ENCODE measurements around the gene C11orf68.
"Not testable (repeated sequence)": the region's sequence is repeated elsewhere in the genome, so short reads cannot be mapped to it uniquely, and the experiment has no call there.

Gene C11orf68

DNA sequence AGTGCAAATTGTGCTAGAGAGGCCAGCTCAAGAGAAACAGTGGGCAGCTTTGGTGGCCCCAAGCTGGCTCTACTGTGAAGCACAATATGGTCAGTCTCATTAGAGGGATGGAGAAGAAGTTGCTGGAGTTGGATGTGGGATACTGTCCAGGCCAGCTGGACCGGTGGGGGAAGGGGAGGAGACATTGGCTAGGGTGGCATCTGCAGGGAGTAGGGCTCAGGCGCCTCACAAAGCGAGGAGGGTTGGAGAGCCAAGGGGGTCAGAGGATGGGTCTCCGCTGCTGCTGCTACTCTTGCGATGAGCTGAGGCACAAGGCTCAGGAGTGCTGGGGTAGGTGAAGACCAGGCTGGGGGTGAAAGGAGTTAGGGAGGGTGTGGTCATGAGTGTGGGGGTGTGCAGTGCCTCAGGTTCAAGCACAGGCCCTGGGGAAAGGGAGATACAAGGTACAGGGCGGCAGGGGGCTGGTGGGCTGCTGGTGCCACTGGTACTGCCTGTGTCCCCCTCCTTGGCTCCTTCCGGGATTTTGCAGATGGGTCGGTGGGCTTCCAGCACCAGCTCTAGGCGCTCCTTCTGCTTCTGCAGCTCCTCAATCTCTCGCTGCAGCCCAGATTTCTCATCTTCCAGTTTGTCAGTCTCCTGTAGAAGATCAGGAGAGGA lies 26.1 kb downstream of the C11orf68 start:
- H3K4me1 ChIP-seq (ENCODE audit: control insufficient read depth, low read depth, low read length), result peaks cover 16% of the 10 kb centered on the region
- H3K4me3 ChIP-seq (ENCODE audit: low read length), result peak overlapping the region; percentile 85
- no peaks in the 10 kb centered on the region for H3K9me3 ChIP-seq (ENCODE audit: control insufficient read depth, low read depth, low read length)
- H3K27ac ChIP-seq (ENCODE audit: low read length), result no peak overlapping the region
- no peak overlapping the region for H3K9ac ChIP-seq (ENCODE audit: low read length)
- no peaks in the 10 kb centered on the region for H3K36me3 ChIP-seq (ENCODE audit: control insufficient read depth, low read depth, low read length)
- H3K27me3 ChIP-seq (ENCODE audit: control insufficient read depth, insufficient read depth, low read length), result peaks cover 38% of the 10 kb centered on the region

DNA sequence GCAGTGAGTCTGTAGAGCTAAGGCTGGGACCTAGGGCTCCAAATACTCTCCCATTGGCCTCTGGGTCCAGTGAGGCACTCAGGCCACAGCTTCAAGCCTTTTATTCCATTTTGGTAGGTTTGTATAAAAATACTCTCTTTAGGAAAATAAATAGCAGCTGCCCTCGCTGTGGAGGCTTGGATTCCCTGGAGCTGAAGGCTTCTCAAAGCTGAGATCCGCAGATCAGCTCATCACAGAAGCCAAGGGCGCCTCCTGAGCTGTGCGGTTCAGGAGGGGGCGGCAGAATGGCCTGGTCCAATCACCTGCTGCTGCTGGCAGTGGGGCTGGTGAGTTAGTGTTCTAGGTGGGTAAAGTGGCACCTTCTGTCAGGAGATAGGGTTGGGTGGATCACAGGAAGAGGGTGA lies 26.7 kb downstream of the C11orf68 start:
- H3K27ac ChIP-seq (ENCODE audit: low read length); H3K36me3 ChIP-seq (ENCODE audit: control insufficient read depth, low read depth, low read length); H3K9me3 ChIP-seq (ENCODE audit: control insufficient read depth, low read depth, low read length): not testable (repeated sequence)
- peak overlapping the region; percentile 85 for H3K4me3 ChIP-seq (ENCODE audit: low read length)
- H3K9ac ChIP-seq (ENCODE audit: low read length), result peak overlapping the region; percentile 73
- H3K4me1 ChIP-seq (ENCODE audit: control insufficient read depth, low read depth, low read length), result peaks cover 16% of the 10 kb centered on the region
- H3K27me3 ChIP-seq (ENCODE audit: control insufficient read depth, insufficient read depth, low read length), result peaks cover 32% of the 10 kb centered on the region

DNA sequence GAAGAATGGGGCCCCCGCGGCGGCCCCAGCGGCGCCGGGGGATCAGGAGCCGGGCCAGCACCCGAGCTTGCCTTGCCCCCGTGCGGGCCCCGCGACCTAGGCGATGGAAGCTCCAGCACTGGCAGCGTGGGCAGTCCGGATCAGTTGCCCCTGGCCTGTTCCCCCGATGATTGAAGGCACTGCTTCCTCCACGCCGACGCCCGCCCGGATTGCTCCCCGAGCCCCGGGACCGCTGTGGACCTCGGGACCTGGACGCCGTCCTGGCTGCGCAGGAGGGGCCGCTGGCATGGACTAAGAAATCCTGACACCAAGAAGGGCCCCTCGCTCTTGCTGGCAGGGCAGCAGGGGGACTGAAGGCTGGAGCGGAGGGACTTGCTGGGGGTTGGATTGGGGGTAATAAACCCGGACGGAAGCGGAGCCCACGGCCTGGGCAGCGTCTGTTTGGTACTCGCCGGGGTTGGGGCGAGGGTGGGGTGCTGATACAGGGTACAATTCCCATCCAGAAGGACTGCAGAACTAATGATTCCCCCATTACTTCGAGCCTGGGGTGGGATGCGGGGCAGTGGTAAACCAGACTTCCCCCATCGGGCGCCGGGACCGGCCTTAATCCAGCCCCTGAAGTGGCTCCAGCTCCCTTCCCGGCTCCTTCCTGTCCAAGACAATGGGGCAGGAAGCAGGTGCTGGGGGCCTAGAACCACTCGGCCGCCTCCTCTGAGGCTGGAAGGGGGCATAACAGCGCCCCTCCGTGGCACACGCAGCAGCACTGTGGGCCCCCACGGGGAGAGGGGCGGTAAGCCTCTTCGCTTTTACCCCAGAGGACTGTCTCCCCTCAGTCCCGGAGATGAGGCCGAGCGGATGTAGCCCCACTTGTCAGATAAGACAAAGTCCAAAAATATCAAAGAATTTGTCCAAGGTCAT lies 27.4 kb downstream of the C11orf68 start:
- peaks cover 16% of the 10 kb centered on the region for H3K4me1 ChIP-seq (ENCODE audit: control insufficient read depth, low read depth, low read length)
- H3K27ac ChIP-seq (ENCODE audit: low read length), result no peak overlapping the region
- H3K27me3 ChIP-seq (ENCODE audit: control insufficient read depth, insufficient read depth, low read length), result peaks cover 26% of the 10 kb centered on the region
- H3K9ac ChIP-seq (ENCODE audit: low read length), result peak overlapping the region; percentile 73
- H3K9me3 ChIP-seq (ENCODE audit: control insufficient read depth, low read depth, low read length), result no peaks in the 10 kb centered on the region
- H3K4me3 ChIP-seq (ENCODE audit: low read length), result peak overlapping the region; percentile 85
- peaks cover 5% of the 10 kb centered on the region for H3K36me3 ChIP-seq (ENCODE audit: control insufficient read depth, low read depth, low read length)

DNA sequence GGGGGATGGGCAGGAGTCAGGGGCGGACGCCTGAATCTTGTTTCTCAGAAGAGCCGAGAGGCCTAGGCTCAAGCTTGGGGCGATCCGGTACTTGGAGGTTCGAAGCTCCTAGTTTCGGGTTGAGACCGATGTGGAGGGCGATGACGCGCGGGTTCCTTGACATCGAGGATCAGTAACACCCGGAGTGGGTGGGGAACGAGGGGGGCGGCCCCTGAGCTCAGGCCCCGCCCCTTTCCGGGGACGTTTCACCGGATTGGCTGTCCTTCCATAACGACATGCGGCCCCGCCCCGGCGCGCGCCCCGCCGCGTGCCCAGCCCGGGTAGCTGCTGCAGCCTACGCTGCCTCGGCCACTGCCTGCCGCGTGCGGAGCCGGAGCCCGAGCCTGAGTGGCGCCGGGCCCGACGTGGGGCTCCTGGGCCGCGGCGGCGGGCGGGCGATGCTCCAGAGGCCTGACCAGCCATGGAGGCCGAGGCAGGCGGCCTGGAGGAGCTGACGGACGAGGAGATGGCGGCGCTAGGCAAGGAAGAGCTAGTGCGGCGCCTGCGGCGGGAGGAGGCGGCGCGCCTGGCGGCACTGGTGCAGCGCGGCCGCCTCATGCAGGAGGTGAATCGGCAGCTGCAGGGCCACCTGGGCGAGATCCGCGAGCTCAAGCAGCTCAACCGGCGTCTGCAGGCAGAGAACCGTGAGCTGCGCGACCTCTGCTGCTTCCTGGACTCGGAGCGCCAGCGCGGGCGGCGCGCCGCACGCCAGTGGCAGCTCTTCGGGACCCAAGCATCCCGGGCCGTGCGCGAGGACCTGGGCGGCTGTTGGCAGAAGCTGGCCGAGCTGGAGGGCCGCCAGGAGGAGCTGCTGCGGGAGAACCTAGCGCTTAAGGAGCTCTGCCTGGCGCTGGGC lies 28.3 kb downstream of the C11orf68 start, which contains the start of gene CCDC85B:
Gene CCDC85B (plus strand): TSS at position 350 of the 895 bp plus-strand sequence. CDS start 111 bp downstream, at position 461.
- Histone ChIP-seq H3K36me3 (ENCODE audit: control insufficient read depth, low read depth, low read length) (peaks cover 10% of the 10 kb centered on the region), H3K4me3 (ENCODE audit: low read length) (peak within 1 kb of the TSS; percentile 93), H3K4me1 (ENCODE audit: control insufficient read depth, low read depth, low read length) (peaks cover 16% of the 10 kb centered on the region), H3K9ac (ENCODE audit: low read length) (peak within 1 kb of the TSS; percentile 73), H3K27ac (ENCODE audit: low read length) (no peak within 1 kb of the TSS), H3K27me3 (ENCODE audit: control insufficient read depth, insufficient read depth, low read length) (peaks cover 23% of the 10 kb centered on the region), H3K9me3 (ENCODE audit: control insufficient read depth, low read depth, low read length) (no peaks in the 10 kb centered on the region)

DNA sequence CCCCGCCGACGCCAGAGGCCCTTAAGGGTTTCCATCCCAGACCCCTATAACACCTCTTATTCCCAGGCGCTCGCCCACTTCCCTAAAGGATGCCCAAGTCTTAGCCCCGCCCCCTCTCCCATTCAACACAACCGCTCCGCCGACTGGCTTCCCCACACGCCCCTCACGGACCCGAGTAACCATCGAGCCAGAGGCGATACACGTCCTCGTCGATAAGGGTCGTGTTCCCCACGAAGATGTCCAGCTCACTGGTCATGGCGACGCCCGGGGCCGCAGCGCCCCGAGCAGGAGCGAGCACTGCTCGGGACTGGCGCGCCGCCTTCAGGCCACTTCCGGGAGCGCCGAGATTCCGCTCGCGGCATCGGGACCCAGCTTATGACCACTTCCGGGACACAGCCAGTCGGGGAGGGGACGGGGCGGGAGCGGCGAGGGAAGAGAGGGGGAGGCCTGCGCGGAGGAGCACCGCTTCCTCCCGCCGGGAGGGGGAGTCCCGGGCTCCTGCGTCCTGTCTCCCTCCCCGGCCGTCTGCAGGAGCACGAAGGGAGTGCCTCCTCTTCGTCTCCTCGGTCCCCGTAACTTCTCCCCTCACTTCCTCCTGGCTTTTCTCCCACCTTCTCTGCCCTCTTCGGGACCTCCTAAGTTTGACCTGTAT lies 30.6 kb downstream of the C11orf68 start, which contains the start of gene FIBP:
Gene FIBP (minus strand): TSS at position 309 of the 652 bp plus-strand sequence. CDS start 53 bp downstream, at position 256.
- H3K36me3 ChIP-seq (ENCODE audit: control insufficient read depth, low read depth, low read length), result peaks cover 28% of the 10 kb centered on the region
- peaks cover 16% of the 10 kb centered on the region for H3K4me1 ChIP-seq (ENCODE audit: control insufficient read depth, low read depth, low read length)
- peak within 1 kb of the TSS; percentile 93 for H3K4me3 ChIP-seq (ENCODE audit: low read length)

DNA sequence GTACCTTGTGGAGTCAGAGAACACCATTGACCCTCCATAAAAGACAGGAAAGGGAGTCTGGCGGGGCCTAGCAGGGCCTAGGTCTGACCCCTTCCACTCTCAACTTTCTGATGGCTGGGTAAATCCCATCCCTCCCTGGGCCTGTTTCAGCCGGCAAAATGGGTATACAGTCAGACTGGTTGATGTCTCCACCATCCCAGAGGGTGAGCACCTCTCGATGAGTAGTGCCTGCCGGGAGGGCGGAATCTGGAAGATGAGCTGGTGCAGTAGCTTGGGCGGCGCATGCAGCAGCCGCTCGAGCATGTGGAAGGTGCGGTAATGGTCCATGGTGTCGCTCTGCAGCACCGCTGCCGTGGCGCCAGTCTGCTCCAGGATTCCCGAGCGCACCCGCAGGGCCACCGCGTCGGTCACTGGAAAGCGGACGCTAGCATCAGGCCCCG lies 31.1 kb downstream of the C11orf68 start:
- Histone ChIP-seq H3K4me1 (ENCODE audit: control insufficient read depth, low read depth, low read length) (peaks cover 16% of the 10 kb centered on the region), H3K9ac (ENCODE audit: low read length) (peak overlapping the region; percentile 55), H3K9me3 (ENCODE audit: control insufficient read depth, low read depth, low read length) (no peaks in the 10 kb centered on the region), H3K4me3 (ENCODE audit: low read length) (peak overlapping the region; percentile 93), H3K36me3 (ENCODE audit: control insufficient read depth, low read depth, low read length) (peaks cover 32% of the 10 kb centered on the region), H3K27me3 (ENCODE audit: control insufficient read depth, insufficient read depth, low read length) (peaks cover 23% of the 10 kb centered on the region), H3K27ac (ENCODE audit: low read length) (no peak overlapping the region)

More for the DNA sequence above, 30.6 kb downstream of the C11orf68 start, which contains the start of gene FIBP:
- peak within 1 kb of the TSS; percentile 55 for H3K9ac ChIP-seq (ENCODE audit: low read length)
- H3K27me3 ChIP-seq (ENCODE audit: control insufficient read depth, insufficient read depth, low read length), result peaks cover 23% of the 10 kb centered on the region
- H3K9me3 ChIP-seq (ENCODE audit: control insufficient read depth, low read depth, low read length), result no peaks in the 10 kb centered on the region
- no peak within 1 kb of the TSS for H3K27ac ChIP-seq (ENCODE audit: low read length)

DNA sequence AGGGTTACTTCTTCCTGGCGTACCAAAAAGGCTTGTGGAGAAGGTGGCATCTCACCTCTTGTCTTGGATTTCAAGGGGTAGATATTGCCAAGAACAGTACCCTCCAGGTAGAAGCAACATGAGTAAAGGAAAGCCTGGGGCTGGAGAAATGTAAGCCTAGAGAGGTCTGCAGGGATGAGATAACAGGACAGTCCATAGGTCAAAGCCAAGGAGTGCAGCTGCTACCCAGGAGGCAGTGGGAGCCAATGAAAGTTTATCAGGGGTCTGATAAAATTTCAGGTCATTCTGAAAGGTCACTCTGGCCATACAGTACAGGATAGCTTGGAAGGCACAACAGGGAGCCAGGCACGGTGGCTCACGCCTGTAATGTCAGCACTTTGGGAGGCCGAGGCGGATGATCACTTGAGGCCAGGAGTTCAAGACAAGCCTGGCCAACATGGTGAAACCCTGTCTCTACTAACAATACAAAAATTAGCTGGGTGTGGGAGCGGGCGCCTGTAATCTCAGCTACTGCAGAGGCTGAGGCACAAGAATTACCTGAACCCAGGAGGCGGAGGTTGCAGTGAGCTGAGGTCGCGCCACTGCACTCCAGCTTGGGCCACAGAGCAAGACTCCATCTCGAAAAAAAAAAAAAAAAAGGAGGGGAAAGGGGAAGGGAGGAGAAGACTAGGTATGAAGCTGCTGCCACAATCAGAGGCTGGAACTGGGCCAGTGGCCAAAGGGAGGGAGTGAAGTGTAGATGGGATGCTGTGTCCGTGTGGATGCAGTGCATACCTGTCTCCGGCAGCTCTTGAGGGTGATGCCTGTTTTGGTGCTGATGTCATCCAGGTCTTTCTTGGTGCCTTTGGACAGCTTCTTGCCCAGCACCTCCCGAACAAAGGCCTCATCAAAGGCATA lies 31.8 kb downstream of the C11orf68 start:
- H3K36me3 ChIP-seq (ENCODE audit: control insufficient read depth, low read depth, low read length), result peaks cover 32% of the 10 kb centered on the region
- H3K9me3 ChIP-seq (ENCODE audit: control insufficient read depth, low read depth, low read length), result no peaks in the 10 kb centered on the region
- peaks cover 22% of the 10 kb centered on the region for H3K27me3 ChIP-seq (ENCODE audit: control insufficient read depth, insufficient read depth, low read length)
- H3K27ac ChIP-seq (ENCODE audit: low read length), result no peak overlapping the region
- H3K4me3 ChIP-seq (ENCODE audit: low read length), result peak overlapping the region; percentile 93
- peaks cover 10% of the 10 kb centered on the region for H3K4me1 ChIP-seq (ENCODE audit: control insufficient read depth, low read depth, low read length)
- H3K9ac ChIP-seq (ENCODE audit: low read length), result peak overlapping the region; percentile 55

DNA sequence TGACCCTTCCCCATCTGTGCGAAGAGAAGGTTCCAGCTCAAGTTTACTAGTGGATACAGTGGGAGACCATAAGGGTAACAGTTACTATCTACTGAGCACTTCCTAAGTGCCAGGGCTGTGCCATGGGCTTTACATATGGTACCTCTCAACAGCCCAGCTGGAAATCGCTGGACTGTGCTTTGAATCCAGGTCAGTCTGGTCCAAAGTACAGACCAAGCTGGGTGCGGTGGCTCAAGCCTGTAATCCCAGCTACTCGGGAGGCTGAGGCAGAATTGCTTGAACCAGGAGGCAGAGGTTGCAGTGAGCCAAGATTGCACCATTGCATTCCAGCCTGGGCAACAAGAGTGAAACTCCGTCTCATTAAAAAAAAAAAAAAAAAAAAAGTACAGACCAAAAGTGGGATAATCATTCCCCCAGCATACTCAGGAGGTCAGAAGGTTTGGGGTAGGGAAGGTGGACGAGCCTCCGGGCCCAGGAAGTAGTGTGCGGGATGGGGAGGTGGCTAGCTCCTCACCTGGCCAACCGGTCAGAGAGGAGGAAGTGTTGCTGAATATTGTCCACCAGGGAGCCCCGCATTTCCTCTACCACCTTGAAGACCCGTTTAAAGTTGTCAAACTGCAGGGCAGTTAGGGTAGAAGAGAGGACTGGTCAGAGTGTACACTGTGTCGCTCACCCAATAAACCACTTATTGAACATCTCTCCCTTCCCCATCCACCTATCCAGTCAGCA lies 32.9 kb downstream of the C11orf68 start:
- Histone ChIP-seq H3K9ac (ENCODE audit: low read length) (no peak overlapping the region), H3K9me3 (ENCODE audit: control insufficient read depth, low read depth, low read length) (no peaks in the 10 kb centered on the region), H3K27ac (ENCODE audit: low read length) (no peak overlapping the region), H3K27me3 (ENCODE audit: control insufficient read depth, insufficient read depth, low read length) (peaks cover 14% of the 10 kb centered on the region), H3K4me1 (ENCODE audit: control insufficient read depth, low read depth, low read length) (peaks cover 7% of the 10 kb centered on the region), H3K36me3 (ENCODE audit: control insufficient read depth, low read depth, low read length) (peaks cover 32% of the 10 kb centered on the region), H3K4me3 (ENCODE audit: low read length) (no peak overlapping the region)

DNA sequence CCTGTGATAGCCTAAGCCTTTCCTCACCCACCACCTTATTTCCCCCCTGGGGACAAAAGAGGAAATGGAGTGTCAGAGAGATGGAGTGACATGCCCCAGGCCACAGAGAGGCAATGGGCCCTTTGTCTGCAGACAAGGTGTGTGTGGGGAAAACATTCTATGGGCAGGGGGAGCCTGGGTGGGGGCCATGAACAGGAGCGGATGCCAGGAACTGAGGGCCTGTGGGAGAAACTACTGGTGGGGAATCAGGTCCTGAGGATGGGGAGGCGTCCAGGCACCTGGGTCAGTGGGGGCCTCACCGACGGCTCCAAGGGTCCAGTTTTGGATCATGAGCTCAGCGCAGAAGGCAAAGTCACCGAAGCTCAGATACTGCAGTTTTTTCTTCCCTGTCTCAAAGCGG lies 33.6 kb downstream of the C11orf68 start:
- Histone ChIP-seq H3K27me3 (ENCODE audit: control insufficient read depth, insufficient read depth, low read length) (peaks cover 14% of the 10 kb centered on the region), H3K4me1 (ENCODE audit: control insufficient read depth, low read depth, low read length) (peaks cover 7% of the 10 kb centered on the region), H3K9me3 (ENCODE audit: control insufficient read depth, low read depth, low read length) (no peaks in the 10 kb centered on the region), H3K27ac (ENCODE audit: low read length) (no peak overlapping the region), H3K36me3 (ENCODE audit: control insufficient read depth, low read depth, low read length) (peaks cover 32% of the 10 kb centered on the region), H3K9ac (ENCODE audit: low read length) (no peak overlapping the region), H3K4me3 (ENCODE audit: low read length) (no peak overlapping the region)
